GM12865 (cell line): Measurements from ENCODE around the gene CLEC18B.
A peak's percentile ranks its signal among the peaks of the same experiment; 100 is the strongest.
"Not testable (repeated sequence)": the region's sequence is repeated elsewhere in the genome, so short reads cannot be mapped to it uniquely, and the experiment has no call there.

Experiments
- DNase-seq: peaks from one replicate; pipeline ENCODE4 v3.0.0; 2010; ENCODE audit warnings: low read depth
- H3K4me3 ChIP-seq: 2 replicates; pipeline ENCODE4 v1.5.1; 2011; ENCODE audit warnings: mild to moderate bottlenecking, low read depth, low read length, control low read depth
- TF ChIP-seq, protein P1 (sequence below): IDR thresholded peaks from 2 replicates; pipeline ENCODE4 v1.5.1; 2011; ENCODE audit warnings: low read length, control low read depth, low read depth, inconsistent platforms; ENCODE audit not compliant: insufficient read depth; ENCODE audit errors: missing control alignments

CLEC18B gene

DNA sequence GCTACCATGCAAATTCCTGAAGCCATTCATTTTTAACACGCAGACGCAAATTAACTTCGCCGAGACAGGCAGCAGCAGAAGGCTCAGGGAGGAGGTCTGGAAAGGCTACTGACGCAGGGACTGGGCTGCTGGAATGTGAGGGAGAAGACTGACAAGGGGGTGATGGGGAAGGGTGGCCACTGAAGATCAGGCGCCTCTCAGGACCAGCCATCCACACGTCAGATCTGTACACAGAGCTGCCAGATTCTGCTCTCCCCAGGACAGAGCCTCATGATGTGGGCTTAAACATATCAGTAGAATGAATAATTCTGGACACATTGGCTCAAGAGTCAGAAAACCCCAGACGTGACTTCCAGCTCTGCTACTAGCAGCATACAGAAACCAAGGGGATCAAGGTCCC is 25.6 kb upstream of the CLEC18B start:
- H3K4me3 ChIP-seq = no peak overlapping the region
- TF ChIP-seq, protein P1, sequence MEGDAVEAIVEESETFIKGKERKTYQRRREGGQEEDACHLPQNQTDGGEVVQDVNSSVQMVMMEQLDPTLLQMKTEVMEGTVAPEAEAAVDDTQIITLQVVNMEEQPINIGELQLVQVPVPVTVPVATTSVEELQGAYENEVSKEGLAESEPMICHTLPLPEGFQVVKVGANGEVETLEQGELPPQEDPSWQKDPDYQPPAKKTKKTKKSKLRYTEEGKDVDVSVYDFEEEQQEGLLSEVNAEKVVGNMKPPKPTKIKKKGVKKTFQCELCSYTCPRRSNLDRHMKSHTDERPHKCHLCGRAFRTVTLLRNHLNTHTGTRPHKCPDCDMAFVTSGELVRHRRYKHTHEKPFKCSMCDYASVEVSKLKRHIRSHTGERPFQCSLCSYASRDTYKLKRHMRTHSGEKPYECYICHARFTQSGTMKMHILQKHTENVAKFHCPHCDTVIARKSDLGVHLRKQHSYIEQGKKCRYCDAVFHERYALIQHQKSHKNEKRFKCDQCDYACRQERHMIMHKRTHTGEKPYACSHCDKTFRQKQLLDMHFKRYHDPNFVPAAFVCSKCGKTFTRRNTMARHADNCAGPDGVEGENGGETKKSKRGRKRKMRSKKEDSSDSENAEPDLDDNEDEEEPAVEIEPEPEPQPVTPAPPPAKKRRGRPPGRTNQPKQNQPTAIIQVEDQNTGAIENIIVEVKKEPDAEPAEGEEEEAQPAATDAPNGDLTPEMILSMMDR = no peak
- no peak for DNase-seq

DNA sequence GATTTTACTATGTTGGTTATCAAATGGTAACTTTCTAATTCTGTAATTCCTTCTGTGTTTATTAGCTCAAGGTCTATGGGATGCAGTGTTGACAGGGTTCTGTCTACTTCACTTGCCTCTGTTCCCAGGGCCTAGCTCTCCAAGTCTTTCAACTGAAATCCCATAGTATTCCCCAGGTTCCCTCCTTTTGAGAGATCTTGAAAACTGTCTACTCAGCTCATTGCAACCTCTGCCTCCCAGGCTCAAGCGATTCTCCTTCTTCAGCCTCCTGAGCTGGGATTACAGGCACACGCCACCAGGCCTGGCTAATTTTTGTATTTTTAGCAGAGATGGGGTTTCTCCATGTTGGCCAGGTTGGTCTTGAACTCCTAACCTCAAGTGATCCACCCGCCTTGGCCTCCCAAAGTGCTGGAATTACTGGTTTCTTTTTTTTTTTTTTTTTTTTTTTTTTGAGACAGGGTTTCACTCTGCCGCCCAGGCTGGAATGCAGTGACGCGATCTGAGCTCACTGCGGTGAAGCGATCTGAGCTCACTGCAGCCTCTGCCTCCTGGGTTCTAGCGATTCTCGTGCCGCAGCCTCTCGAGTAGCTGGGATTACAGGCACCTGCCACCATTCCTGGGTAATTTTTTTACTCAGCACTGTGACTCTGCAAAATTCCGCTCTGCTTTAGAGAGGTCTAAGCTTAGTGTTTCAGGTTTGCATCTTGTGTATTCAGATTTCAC is 22.5 kb upstream of the CLEC18B start:
- H3K4me3 ChIP-seq, DNase-seq: not testable (repeated sequence)

DNA sequence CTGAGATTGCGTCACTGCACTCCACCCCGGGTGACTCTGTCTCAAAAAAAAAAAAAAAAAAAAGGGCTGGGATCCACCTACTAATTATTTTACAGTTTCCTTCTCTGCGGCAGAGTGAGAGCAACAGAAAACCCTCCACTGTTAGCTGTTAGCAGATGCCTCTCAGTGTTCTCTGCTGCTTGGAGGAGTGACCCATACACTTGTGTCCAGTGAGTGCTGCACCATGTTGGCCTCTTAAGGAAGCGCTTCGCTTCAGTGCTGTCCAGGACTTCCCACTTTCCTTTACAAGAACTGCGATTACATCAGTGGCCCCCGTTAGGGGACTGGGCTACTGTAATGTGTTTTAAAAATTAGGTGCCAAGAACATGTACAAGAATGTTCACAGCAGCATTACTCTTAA is 18.4 kb upstream of the CLEC18B start:
- DNase-seq = no peak
- TF ChIP-seq, protein P1 = no peak
- no peak overlapping the region for H3K4me3 ChIP-seq

DNA sequence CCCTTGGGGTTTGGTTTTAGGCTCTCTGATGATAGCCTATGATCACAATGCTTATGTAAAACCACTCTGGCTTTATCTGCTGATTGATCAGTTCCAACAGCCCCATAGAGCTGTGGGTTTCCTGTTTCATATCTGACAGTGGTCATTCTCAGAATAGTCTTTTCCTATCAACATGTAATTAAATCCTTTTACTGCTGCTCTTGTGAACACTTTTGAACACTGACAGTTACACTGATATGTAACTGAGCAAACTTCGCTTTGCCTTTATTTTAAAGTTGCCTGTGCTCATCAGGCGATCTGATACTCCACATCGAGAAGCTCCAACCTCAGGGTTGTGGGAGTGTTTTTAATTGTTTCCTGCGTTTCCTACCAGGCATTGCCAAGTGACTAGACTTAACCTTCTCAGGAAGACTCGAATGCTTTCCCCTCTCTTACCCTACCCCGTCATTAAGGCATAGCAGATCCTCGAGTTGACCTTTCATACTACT is 17.3 kb upstream of the CLEC18B start:
- H3K4me3 ChIP-seq = no peak overlapping the region
- TF ChIP-seq, protein P1 = no peak
- no peak for DNase-seq

DNA sequence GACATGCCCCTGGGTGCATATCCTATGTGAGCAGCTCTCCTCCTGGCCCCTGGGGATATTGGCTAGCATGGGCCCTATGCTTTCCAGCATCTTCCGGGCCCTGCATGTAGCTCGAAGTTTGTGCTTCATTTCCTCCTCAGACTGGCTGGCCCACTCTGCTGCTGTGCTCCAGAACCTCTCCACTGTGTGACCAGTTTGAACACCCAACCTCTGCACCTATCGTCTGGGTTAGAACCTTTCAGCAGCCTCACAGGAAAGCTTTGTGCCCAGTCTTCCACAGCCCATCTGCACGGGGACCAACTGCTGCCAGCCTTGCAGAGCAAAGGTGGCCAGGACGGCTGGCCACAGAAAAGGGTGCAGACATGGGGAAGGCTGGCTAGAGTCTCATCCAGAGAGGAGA is 10.2 kb upstream of the CLEC18B start:
- DNase-seq = no peak
- TF ChIP-seq, protein P1 = no peak
- no peak overlapping the region for H3K4me3 ChIP-seq

DNA sequence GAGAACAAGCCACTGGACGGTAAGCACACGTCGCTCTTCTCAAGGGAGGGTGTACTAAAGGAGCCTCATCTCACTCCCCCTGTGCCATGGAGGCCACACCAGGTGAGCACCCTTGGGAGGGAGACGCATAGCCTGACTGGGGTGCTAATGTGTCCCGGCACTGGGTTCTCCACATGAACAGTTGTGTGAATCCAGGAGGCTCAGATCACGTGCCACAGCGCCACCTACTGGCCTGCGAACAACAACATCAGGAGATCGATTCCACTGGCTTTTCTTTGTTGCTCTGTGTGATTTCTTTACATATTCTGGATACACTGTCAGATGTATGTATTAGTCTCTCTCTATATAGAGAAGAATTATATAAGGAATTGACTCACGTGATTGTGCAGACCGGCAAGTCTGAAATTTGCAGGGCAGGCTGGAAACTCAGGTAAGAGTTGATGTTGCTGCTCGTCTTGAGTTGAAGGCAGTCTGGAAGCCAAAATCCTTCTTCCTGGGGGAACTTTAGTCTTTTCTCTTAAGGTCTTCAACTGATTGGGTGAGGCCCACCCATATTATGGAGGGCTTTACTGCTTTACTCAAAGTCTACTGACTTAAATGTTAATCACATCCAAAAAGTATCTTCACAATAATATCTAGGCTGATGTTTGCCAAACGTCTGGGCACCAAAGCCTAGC is 8.9 kb upstream of the CLEC18B start:
- TF ChIP-seq, protein P1 = peak; percentile 63
- peak; percentile 35 for DNase-seq
- not testable (repeated sequence) for H3K4me3 ChIP-seq

DNA sequence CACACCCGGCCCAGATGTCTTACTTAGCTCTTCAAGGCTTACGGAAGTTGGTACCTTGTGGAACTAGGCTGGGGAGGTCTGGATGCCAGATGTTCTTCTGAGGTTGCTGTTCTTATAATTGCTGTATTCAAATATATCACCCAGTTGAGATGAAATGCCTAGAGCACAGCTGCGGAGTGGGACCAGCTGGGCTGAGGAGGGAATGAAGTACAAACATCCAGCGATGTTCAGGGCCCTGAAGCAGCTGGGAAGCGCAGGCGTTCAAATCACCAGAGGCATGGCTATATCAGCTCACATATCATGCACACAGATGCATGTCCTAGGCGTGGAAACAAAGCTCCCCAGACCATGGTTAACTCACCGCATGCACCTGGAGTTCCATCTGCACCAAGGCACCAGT is 7.2 kb upstream of the CLEC18B start:
- DNase-seq, H3K4me3 ChIP-seq: not testable (repeated sequence)

DNA sequence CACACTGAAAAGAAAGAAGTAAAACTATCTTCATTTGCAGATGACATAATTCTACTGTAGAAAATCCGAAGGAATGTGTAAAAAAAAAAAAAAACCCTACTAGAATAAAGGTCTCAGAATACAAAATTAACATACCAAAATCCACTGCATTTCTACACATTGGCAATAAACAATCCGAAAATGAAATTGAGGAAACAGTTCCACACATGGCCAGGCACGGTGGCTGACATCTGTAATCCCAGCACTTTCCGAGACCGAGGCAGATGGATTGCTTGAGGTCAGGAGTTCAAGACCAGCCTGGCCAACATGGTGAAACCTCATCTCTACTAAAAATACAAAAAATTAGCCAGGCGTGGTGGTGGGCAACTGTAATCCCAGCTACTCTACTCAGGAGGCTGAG is 4.5 kb upstream of the CLEC18B start:
- H3K4me3 ChIP-seq, DNase-seq: not testable (repeated sequence)

DNA sequence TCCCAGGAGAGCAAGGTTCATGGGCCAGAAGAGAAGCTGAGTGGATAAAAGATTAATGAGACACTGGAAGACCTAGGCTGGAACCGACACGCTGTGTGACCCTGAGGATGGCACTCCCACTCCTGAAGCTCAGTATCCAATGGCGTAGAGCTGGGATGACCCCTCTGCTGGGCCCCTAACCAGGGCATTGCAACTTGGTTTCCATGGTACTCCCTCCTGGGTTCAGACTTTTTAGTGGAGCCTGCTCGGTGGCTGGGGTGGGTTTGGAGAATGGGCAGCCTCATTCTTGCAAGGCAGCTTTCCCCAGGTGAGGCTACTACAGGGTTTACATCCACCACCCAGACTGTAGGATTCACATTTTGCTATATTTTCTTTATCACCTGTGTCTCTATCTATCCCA is 2.4 kb upstream of the CLEC18B start:
- not testable (repeated sequence) for H3K4me3 ChIP-seq, DNase-seq

DNA sequence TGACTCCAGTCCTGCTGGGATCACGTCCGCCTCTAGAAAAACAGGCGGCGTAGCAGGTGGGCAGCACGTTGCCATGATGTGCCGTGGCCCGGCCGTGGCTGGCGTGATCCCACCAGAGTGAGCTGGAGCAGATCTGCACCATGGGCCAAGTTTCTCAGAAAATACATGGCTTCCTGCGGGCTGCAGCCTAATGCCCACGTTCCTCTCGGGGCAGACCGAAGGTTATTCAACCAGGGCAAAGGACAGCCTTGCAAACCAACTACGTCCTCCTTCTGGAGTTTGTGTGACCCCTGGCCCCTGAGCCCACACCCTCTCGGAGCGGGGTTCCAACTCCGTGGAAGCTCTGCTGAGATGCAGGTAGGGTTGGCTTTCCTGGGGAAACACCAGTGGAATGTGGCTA is 808 bp upstream of the CLEC18B start:
- not testable (repeated sequence) for DNase-seq, H3K4me3 ChIP-seq

DNA sequence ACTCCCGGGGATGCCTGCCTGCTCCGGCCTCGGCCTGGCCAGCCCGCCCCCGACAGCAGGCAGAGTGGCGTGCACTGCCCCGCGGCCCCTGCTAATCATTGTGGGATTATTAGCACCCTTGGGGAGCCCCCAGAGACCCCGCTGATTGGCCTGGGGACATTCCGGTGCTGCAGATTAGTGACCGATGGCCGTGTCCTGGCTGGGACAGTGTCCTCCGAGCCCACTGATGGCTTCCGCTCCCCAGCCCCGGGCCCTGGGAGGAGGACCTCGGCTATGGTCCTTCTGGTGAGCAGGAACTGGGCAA is 156 bp upstream of the CLEC18B start:
- not testable (repeated sequence) for DNase-seq, H3K4me3 ChIP-seq

DNA sequence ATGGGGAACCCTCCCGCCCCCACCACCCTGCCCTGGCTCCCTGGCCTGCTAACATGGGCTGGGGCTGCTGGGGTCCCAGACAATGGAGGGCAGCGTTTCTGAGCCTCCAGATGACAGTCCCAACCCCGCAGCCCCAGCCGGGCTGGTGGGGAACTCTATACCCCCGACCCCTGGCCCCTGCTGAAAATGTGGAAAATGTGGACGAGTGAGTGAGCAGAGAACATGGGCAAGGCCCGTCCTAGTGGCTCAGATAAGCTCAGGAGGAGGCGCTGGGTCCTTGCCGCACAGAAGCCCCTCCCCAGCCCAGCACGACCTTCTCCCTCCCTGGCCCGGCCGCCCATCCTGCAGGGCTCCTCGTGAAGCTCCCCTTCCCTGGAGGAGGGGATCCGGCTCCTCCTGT is 1.5 kb downstream of the CLEC18B start:
- DNase-seq, H3K4me3 ChIP-seq: not testable (repeated sequence)

DNA sequence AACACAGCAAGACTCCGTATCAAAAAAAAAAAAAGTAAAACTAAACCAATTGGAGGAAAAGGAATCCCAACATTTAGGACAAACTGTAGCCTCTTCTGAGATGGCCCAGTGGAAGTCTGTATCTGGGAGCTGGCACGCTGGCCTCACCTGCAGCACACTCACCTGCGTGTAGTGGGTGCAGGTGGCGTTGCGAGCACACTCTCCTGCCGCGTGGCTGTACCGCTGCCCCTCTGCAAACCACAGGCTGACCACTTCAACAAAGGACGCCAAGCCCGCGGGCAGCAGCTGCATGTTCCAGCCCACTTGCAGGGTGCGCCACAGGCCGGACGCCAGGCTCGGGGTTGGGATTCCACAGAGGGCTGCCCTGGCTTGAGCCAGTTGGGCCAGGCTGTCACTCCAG is 3.4 kb downstream of the CLEC18B start:
- not testable (repeated sequence) for DNase-seq, H3K4me3 ChIP-seq
